HepG2 (cell line): ENCODE data around the gene TRNP1. TPM values are rescaled to one million over a fixed set of nuclear protein-coding genes. Genes with fewer than 3 reads are reported as not detected.
A peak's percentile ranks its signal among the peaks of the same experiment; 100 is the strongest.

Source experiments
- ARHGAP35 ChIP-seq: sonication (generic); formaldehyde crosslinking; IDR thresholded peaks from 2 replicates; pipeline ENCODE4 v1.9.0; 2022; ENCODE audit warnings: mild to moderate bottlenecking, inconsistent platforms, moderate library complexity, missing genetic modification reagents, borderline replicate concordance
- ATF7 ChIP-seq, 2 experiments: fragments of 450-650 bp in 1 of 2; sonication (generic) in 1 of 2; formaldehyde crosslinking in 1 of 2; IDR thresholded peaks; 2 replicates each; pipeline versions ENCODE4 v1.4.0 to v1.6.1; 2016 to 2020; ENCODE audit warnings: antibody characterized with exemption in 1 of 2, mild to moderate bottlenecking in 1 of 2, missing genetic modification reagents in 1 of 2
- CBX2 ChIP-seq, 2 experiments: fragments of 200-600 bp in 1 of 2; sonication (generic); formaldehyde crosslinking in 1 of 2; IDR thresholded peaks; 2 replicates each; pipeline versions ENCODE4 v1.7.0 to v1.8.1; 2018 to 2022; ENCODE audit warnings: low read depth in 2 of 2, low read length in 1 of 2, mild to moderate bottlenecking in 1 of 2, missing genetic modification reagents in 1 of 2
- DNMT3B ChIP-seq: conservative IDR thresholded peaks from 2 replicates; pipeline ENCODE4 v1.6.1; 2016; ENCODE audit warnings: missing biosample characterization, control low read depth
- ELF1 ChIP-seq: sonication (generic); formaldehyde crosslinking; IDR thresholded peaks from 2 replicates; pipeline ENCODE4 v1.4.0; 2020; ENCODE audit warnings: missing genetic modification reagents
- FOXC1 ChIP-seq: sonication (generic); formaldehyde crosslinking; IDR thresholded peaks from 2 replicates; pipeline ENCODE4 v1.8.0; 2022; ENCODE audit warnings: mild to moderate bottlenecking, missing genetic modification reagents, borderline replicate concordance
- GABPB1 ChIP-seq: IDR thresholded peaks from 2 replicates; pipeline ENCODE4 v1.6.1; 2016; ENCODE audit warnings: mild to moderate bottlenecking, missing genetic modification reagents, moderate library complexity, missing compliant biosample characterization
- HOXA5 ChIP-seq: sonication (generic); formaldehyde crosslinking; IDR thresholded peaks from 2 replicates; pipeline ENCODE4 v1.4.0; 2020; ENCODE audit warnings: missing genetic modification reagents
- KAT7 ChIP-seq: IDR thresholded peaks from 2 replicates; pipeline ENCODE4 v1.6.1; 2018; ENCODE audit warnings: borderline replicate concordance, missing compliant biosample characterization
- KDM5A ChIP-seq: fragments of 200-600 bp; sonication (generic); IDR thresholded peaks from 2 replicates; pipeline ENCODE4 v1.7.0; 2018; ENCODE audit warnings: antibody characterized with exemption, mild to moderate bottlenecking, low read length, borderline replicate concordance
- MAFG ChIP-seq: sonication (generic); formaldehyde crosslinking; IDR thresholded peaks from 2 replicates; pipeline ENCODE4 v1.5.1; 2020; ENCODE audit warnings: mild to moderate bottlenecking, missing genetic modification reagents
- PCBP2 ChIP-seq: fragments of 200-400 bp; formaldehyde crosslinking; optimal IDR thresholded peaks from 2 replicates; pipeline ENCODE3; 2018; ENCODE audit warnings: low read length, low read depth; ENCODE audit not compliant: poor library complexity, severe bottlenecking
- SAFB2 ChIP-seq: sonication (generic); formaldehyde crosslinking; IDR thresholded peaks from 2 replicates; pipeline ENCODE4 v1.5.1; 2020; ENCODE audit warnings: missing genetic modification reagents, low read depth, mild to moderate bottlenecking, borderline replicate concordance
- SP1 ChIP-seq, 2 experiments: fragments of 450-650 bp in 1 of 2; sonication (generic) in 1 of 2; formaldehyde crosslinking in 1 of 2; IDR thresholded peaks; 2 replicates each; pipeline versions ENCODE4 v1.4.0 to v1.6.1; 2016 to 2020; ENCODE audit warnings: missing genetic modification reagents in 1 of 2
- SUZ12 ChIP-seq: fragments of 150-350 bp; IDR thresholded peaks from 2 replicates; pipeline ENCODE4 v1.6.1; 2014; ENCODE audit warnings: low read depth, low read length
- ZNF326 ChIP-seq: sonication (generic); formaldehyde crosslinking; IDR thresholded peaks from 2 replicates; pipeline ENCODE4 v1.4.0; 2020; ENCODE audit warnings: missing genetic modification reagents, borderline replicate concordance
- ZNF331 ChIP-seq: sonication (generic); formaldehyde crosslinking; IDR thresholded peaks from 2 replicates; pipeline ENCODE4 v1.4.0; 2020; ENCODE audit warnings: missing genetic modification reagents
- ZNF430 ChIP-seq: sonication (generic); formaldehyde crosslinking; IDR thresholded peaks from 2 replicates; pipeline ENCODE4 v1.9.0; 2021; ENCODE audit warnings: mild to moderate bottlenecking, missing genetic modification reagents
- ZNF878 ChIP-seq: sonication (generic); formaldehyde crosslinking; IDR thresholded peaks from 2 replicates; pipeline ENCODE4 v1.8.1; 2023; ENCODE audit warnings: mild to moderate bottlenecking, missing genetic modification reagents, moderate library complexity
- polyA plus RNA-seq, 8 experiments: library from polyadenylated mRNA; depleted of rRNA in 3 of 8; stranded (reverse) in 7 of 8; unstranded in 1 of 8; fragments of >200 nt; fragmentation: Illumina TruSeq in 4 of 8; extraction: Trizol in 4 of 8; gene quantifications; 2 replicates each; pipeline versions ENCODE4 v1.2.1 to v1.2.3, GENCODE V29; 2011 to 2016; ENCODE audit warnings: low read depth in 4 of 8, missing spikeins in 1 of 8, mixed read lengths in 1 of 8; ENCODE audit not compliant: insufficient read depth in 1 of 8
- total RNA-seq, 5 experiments: library from RNA; depleted of rRNA; stranded (reverse); fragments of >200 nt; fragmentation: Illumina TruSeq; extraction: Trizol; gene quantifications; 2 replicates each; pipeline ENCODE4 v1.2.3, GENCODE V29; 2016; ENCODE audit warnings: low read depth in 1 of 5
- TF ChIP-seq, protein P1 (sequence below): sonication (generic); formaldehyde crosslinking; IDR thresholded peaks from 2 replicates; pipeline ENCODE4 v1.9.0; 2021; ENCODE audit warnings: missing genetic modification reagents, mild to moderate bottlenecking, borderline replicate concordance
- TF ChIP-seq, protein P2 (sequence below): sonication (generic); formaldehyde crosslinking; IDR thresholded peaks from 2 replicates; pipeline ENCODE4 v1.4.0; 2020; ENCODE audit warnings: missing genetic modification reagents, borderline replicate concordance
- TF ChIP-seq, protein P3 (sequence below): sonication (generic); formaldehyde crosslinking; IDR thresholded peaks from 2 replicates; pipeline ENCODE4 v1.4.0; 2020; ENCODE audit warnings: missing genetic modification reagents, borderline replicate concordance
- TF ChIP-seq, protein P4 (sequence below): sonication (generic); formaldehyde crosslinking; IDR thresholded peaks from 2 replicates; pipeline ENCODE4 v1.4.0; 2020; ENCODE audit warnings: mild to moderate bottlenecking, missing genetic modification reagents
- TF ChIP-seq, protein P5 (sequence below): IDR thresholded peaks from 2 replicates; pipeline ENCODE4 v1.6.1; 2012; ENCODE audit warnings: inconsistent platforms

TRNP1 gene
- total and polyA plus RNA-seq, 2 of the 13 experiments (the other 11 are each of a cell fraction or from before 2014, with no cell fraction given): 42.0 to 158 TPM

DNA sequence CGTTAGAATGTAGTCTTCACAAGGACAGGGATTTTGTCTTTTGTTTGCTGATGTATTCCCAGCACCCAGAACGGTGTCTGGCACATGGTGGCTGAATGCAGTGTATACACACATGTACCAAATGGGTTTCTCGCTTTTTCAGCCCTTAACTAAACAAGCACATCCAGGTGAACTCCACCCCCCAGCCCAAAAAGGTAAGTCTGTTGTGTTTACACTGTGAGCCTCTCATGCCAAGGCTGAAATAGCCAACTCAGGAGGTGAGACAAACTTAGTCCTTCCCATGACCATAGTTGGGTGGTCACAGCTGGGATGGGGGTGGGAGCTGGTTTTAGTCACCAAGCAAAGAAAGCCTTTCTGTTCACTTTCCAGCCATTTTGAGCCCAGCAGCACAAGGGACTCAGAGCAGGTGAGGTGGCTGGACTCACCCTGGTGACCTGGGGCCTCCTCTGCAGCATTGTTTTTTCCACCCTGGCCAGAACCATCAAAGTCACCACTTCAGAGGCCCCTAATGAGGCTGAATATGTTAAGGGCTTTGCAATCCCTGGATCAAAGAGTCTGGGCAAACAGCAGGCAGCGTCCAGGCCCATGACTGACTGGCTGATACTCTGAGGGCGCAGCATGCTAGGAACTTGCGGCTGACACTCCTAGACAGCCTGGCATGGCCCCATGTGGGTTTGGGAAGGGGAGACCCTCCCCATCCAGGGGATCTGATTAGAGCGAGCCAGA, 10.4 kb downstream of the TRNP1 start (continued):
- TF ChIP-seq ARHGAP35 (CRISPR knock-in tag) (no peak), SP1 (IDR thresholded peaks at IDR 0.05) (no peak), SP1 (CRISPR knock-in tag; IDR thresholded peaks at IDR 0.05) (no peak), ZNF430 (CRISPR knock-in tag) (no peak), FOXC1 (CRISPR knock-in tag) (no peak), KDM5A (no peak), ZNF331 (CRISPR knock-in tag) (no peak), ZNF326 (CRISPR knock-in tag) (no peak), SAFB2 (CRISPR knock-in tag) (no peak), ATF7 (IDR thresholded peaks at IDR 0.05) (no peak), ATF7 (CRISPR knock-in tag; IDR thresholded peaks at IDR 0.05) (no peak), ELF1 (CRISPR knock-in tag) (no peak), PCBP2 (no peak), HOXA5 (no peak), DNMT3B (CRISPR knock-in tag) (no peak), ZNF878 (CRISPR knock-in tag) (no peak), KAT7 (CRISPR knock-in tag) (no peak), MAFG (no peak), SUZ12 (no peak), CBX2 (IDR thresholded peaks at IDR 0.05; ENCODE audit: low read depth, low read length) (no peak), CBX2 (CRISPR knock-in tag; IDR thresholded peaks at IDR 0.05; ENCODE audit: low read depth) (no peak), GABPB1 (CRISPR knock-in tag) (no peak; the same call in 1 of the 2 replicates)
- TF ChIP-seq, protein P1, sequence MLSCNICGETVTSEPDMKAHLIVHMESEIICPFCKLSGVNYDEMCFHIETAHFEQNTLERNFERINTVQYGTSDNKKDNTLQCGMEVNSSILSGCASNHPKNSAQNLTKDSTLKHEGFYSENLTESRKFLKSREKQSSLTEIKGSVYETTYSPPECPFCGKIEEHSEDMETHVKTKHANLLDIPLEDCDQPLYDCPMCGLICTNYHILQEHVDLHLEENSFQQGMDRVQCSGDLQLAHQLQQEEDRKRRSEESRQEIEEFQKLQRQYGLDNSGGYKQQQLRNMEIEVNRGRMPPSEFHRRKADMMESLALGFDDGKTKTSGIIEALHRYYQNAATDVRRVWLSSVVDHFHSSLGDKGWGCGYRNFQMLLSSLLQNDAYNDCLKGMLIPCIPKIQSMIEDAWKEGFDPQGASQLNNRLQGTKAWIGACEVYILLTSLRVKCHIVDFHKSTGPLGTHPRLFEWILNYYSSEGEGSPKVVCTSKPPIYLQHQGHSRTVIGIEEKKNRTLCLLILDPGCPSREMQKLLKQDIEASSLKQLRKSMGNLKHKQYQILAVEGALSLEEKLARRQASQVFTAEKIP: no peak
- TF ChIP-seq, protein P2, sequence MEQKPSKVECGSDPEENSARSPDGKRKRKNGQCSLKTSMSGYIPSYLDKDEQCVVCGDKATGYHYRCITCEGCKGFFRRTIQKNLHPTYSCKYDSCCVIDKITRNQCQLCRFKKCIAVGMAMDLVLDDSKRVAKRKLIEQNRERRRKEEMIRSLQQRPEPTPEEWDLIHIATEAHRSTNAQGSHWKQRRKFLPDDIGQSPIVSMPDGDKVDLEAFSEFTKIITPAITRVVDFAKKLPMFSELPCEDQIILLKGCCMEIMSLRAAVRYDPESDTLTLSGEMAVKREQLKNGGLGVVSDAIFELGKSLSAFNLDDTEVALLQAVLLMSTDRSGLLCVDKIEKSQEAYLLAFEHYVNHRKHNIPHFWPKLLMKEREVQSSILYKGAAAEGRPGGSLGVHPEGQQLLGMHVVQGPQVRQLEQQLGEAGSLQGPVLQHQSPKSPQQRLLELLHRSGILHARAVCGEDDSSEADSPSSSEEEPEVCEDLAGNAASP: 0 out of 2 replicates have a peak, but pooled peaks have one; percentile 31
- TF ChIP-seq, protein P3, sequence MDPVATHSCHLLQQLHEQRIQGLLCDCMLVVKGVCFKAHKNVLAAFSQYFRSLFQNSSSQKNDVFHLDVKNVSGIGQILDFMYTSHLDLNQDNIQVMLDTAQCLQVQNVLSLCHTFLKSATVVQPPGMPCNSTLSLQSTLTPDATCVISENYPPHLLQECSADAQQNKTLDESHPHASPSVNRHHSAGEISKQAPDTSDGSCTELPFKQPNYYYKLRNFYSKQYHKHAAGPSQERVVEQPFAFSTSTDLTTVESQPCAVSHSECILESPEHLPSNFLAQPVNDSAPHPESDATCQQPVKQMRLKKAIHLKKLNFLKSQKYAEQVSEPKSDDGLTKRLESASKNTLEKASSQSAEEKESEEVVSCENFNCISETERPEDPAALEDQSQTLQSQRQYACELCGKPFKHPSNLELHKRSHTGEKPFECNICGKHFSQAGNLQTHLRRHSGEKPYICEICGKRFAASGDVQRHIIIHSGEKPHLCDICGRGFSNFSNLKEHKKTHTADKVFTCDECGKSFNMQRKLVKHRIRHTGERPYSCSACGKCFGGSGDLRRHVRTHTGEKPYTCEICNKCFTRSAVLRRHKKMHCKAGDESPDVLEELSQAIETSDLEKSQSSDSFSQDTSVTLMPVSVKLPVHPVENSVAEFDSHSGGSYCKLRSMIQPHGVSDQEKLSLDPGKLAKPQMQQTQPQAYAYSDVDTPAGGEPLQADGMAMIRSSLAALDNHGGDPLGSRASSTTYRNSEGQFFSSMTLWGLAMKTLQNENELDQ (CRISPR knock-in tag): no peak
- TF ChIP-seq, protein P4, sequence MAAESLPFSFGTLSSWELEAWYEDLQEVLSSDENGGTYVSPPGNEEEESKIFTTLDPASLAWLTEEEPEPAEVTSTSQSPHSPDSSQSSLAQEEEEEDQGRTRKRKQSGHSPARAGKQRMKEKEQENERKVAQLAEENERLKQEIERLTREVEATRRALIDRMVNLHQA (CRISPR knock-in tag): no peak
- TF ChIP-seq, protein P5, sequence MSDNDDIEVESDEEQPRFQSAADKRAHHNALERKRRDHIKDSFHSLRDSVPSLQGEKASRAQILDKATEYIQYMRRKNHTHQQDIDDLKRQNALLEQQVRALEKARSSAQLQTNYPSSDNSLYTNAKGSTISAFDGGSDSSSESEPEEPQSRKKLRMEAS: 0 out of 2 replicates have a peak, but pooled peaks have one; percentile 49
